ENCODE data around the gene SRP54. TPM values are rescaled to one million over a fixed set of nuclear protein-coding genes. Genes with fewer than 3 reads are reported as not detected.
A peak's percentile ranks its signal among the peaks of the same experiment; 100 is the strongest.

The SRP54 gene
- total and polyA plus RNA-seq, 2 of the 8 experiments (the other 6 are each of a cell fraction or from before 2014, with no cell fraction given): 19.7 to 60.0 TPM

- peaks cover 0 to 1% of the 10 kb centered on the region in 2 experiments for H4K20me1 ChIP-seq (replicated peaks in 1 of 2; ENCODE audit: control insufficient read depth in 1 of 2, insufficient read depth in 2 of 2, low read length in 2 of 2)
- no peak overlapping the region for H3K9ac ChIP-seq (replicated peaks in 1 of 4; ENCODE audit: extremely low read depth in 1 of 4, low read depth in 3 of 4, low read length in 3 of 4)
- H3K79me1 ChIP-seq (ENCODE audit: low read depth, low read length): no peaks in the 10 kb centered on the region
- DNase-seq (ENCODE audit: low read depth in 1 of 2, low spot score in 2 of 2) (peak in 1 of 2 experiments; percentile 10), FAIRE-seq (no peak)
- H3K23ac ChIP-seq (ENCODE audit: insufficient read length): no peak overlapping the region
- no peak overlapping the region for H3K4ac ChIP-seq (replicated peaks; ENCODE audit: insufficient read length, low read depth, low read length)
- H2AFZ ChIP-seq (ENCODE audit: low read length): no peak overlapping the region
- H4K91ac ChIP-seq (replicated peaks; ENCODE audit: insufficient read length, low read length): no peak overlapping the region
- H3K4me1 ChIP-seq (replicated peaks in 1 of 4; ENCODE audit: control insufficient read depth in 3 of 4, insufficient read depth in 4 of 4, low read length in 3 of 4): no peaks in the 10 kb centered on the region
- H3K27me3 ChIP-seq (replicated peaks in 1 of 4; ENCODE audit: control insufficient read depth in 3 of 4, extremely low read depth in 1 of 4, insufficient read depth in 3 of 4, low read length in 3 of 4): no peaks in the 10 kb centered on the region
- no peak overlapping the region for H2BK120ac ChIP-seq (replicated peaks; ENCODE audit: low read depth, low read length)
- no peak overlapping the region for H2BK5ac ChIP-seq (ENCODE audit: low read depth, low read length)
- no peak overlapping the region for H4K5ac ChIP-seq (ENCODE audit: insufficient read length, low read depth, low read length)
- H3K56ac ChIP-seq (replicated peaks; ENCODE audit: insufficient read length, low read depth, low read length): no peak overlapping the region
- H3K9me3 ChIP-seq (ENCODE audit: insufficient read depth in 2 of 2, low read depth in 1 of 2, low read length in 1 of 2): no peaks in the 10 kb centered on the region
- H3K23me2 ChIP-seq (ENCODE audit: low read depth, low read length): no peaks in the 10 kb centered on the region
- H2BK15ac ChIP-seq (ENCODE audit: low read length): no peak overlapping the region
- no peak overlapping the region for H2BK12ac ChIP-seq (ENCODE audit: low read depth, low read length)
- no peaks in the 10 kb centered on the region; a peak in 1 of 4 replicates for H3K79me2 ChIP-seq (ENCODE audit: control insufficient read depth in 1 of 2, insufficient read depth in 2 of 2, low read length in 2 of 2)
- no peak overlapping the region for H3K4me2 ChIP-seq (ENCODE audit: insufficient read depth in 1 of 2, low read depth in 2 of 2, low read length in 2 of 2)
- no peak overlapping the region for H2AK5ac ChIP-seq (ENCODE audit: low read depth, low read length)
- no peak overlapping the region for H3K18ac ChIP-seq (ENCODE audit: extremely low read depth, low read length)
- H4K8ac ChIP-seq (ENCODE audit: extremely low read depth, insufficient read depth, low read length): no peak overlapping the region
- POLR2A ChIA-PET (ENCODE audit: partially characterized antibody): no interaction called here
- H3K36me3 ChIP-seq (ENCODE audit: control insufficient read depth in 2 of 4, insufficient read depth in 4 of 4, low read length in 3 of 4): peaks cover 0 to 16% (median 5%) of the 10 kb centered on the region in 4 experiments; a peak in 3 of 8 replicates
- H3K4me3 ChIP-seq (ENCODE audit: extremely low read depth in 1 of 4, insufficient read depth in 2 of 4, low read depth in 3 of 4, low read length in 4 of 4): no peak overlapping the region
- no peak overlapping the region for H2BK20ac ChIP-seq (ENCODE audit: low read length)
- CTCF ChIA-PET (ENCODE audit: partially characterized antibody): interaction anchor here (1.0 kb wide), 1 partner anchor 294 kb away, joined by 3 read pairs; no protein-coding TSS in a partner anchor
- WGBS, 2 experiments (ENCODE audit: extremely low coverage in 1 of 2, insufficient coverage in 1 of 2, insufficient read length in 1 of 2, insufficient replicate concordance in 2 of 2, low coverage in 1 of 2, low lambda C conversion rate in 2 of 2, missing lambda C conversion rate in 1 of 2): 78% methylated on average over 3 of the region's 3 CpGs; no CpG with 5 or more reads in 1 of the 2 experiments
- TF ChIP-seq SUZ12 (IDR thresholded peaks at IDR 0.05; ENCODE audit: low read length): no peak
- no peak for TF ChIP-seq NANOG (IDR thresholded peaks at IDR 0.05; ENCODE audit: insufficient read depth, low read depth, low read length, poor library complexity, severe bottlenecking)
- TF ChIP-seq CEBPB (IDR thresholded peaks at IDR 0.05; ENCODE audit: low read depth, low read length): no peak
- no peak for TF ChIP-seq TEAD4 (IDR thresholded peaks at IDR 0.05; ENCODE audit: low read depth, low read length)
- no peak for TF ChIP-seq PHF8 (conservative IDR thresholded peaks at IDR 0.05; ENCODE audit: low read depth, low read length)
- no peak for TF ChIP-seq USF2 (IDR thresholded peaks at IDR 0.05; ENCODE audit: low read length)
- no peak overlapping the region for H3K14ac ChIP-seq (ENCODE audit: insufficient read length)
- no peak overlapping the region for H3K27ac ChIP-seq (ENCODE audit: low read depth, low read length)
Observed at GRCh38 chr14:34966413-34966812, 16.4 kb upstream of the SRP54 start.

Measured in H1 (cell line).